ENCODE data around the gene SSH3.

DNA sequence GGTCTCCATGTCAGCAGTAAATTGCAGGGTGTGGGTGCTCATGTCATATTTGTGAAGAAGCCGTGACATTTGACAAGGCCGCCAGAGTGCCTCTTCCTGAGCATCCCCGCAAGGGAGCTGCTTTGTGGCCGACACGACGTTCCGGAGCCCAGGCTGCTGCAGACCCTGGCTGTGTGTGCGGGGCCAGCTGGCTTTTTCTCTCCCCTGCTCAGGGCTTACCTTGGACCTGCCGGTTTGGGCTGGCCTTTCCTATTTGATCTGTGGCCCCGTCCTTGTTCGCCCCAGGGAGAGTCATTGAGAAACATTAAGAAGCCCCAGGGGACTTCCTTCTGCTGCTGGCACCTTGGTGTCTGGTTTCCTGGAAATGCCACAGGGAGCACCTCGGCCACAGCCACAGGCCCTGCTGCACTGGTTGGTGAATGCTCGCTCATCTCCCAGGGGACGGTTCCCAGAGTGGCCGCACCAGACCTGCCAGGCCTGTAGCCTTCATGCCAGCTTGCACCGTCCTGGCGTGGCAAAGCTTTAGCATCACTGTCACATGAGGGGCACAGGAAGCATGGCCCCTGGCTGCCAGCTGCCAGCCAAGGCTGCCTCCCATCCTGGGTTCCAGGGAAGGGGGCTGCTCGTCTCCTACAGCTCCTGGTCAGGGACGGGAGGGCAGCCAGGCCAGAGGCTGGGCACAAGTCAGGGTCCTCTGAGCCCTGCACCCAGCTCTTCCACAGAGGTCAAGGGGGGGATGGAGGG is 31.6 kb upstream of the SSH3 start:
- TF ChIP-seq SPI1 (IDR thresholded peaks at IDR 0.05; ENCODE audit: borderline replicate concordance, low read depth) (peak; percentile 63; the same call in 1 of the 2 replicates), GABPA (IDR thresholded peaks at IDR 0.05; ENCODE audit: low read depth) (0 out of 2 replicates have a peak, but pooled peaks have one; percentile 29)

All from HL-60 (cell line).